GM18499 (cell line): ENCODE measurements around the gene MCCD1.
"Not testable (repeated sequence)": the region's sequence is repeated elsewhere in the genome, so short reads cannot be mapped to it uniquely, and the experiment has no call there.

Source experiments
- ATAC-seq: cut with Tn5 transposase; IDR thresholded peaks from one replicate; pipeline ENCODE4 v1.9.1; 2021; ENCODE audit warnings: moderate number of reproducible peaks; ENCODE audit not compliant: insufficient read depth, unreplicated experiment

Gene MCCD1

GRCh38 chr6:31541059-31541657, 12.4 kb downstream of the MCCD1 start:
- no peak for ATAC-seq

- no peak for ATAC-seq
These were observed 13.1 kb downstream of the MCCD1 start, which contains the start of gene DDX39B for GRCh38 chr6:31541658-31542521. DDX39B (minus strand) TSS chr6:31542003; CDS start chr6:31540532, 1,471 bp downstream.

- no peak for ATAC-seq
These were observed 14.9 kb downstream of the MCCD1 start for GRCh38 chr6:31543639-31544038.

DNA sequence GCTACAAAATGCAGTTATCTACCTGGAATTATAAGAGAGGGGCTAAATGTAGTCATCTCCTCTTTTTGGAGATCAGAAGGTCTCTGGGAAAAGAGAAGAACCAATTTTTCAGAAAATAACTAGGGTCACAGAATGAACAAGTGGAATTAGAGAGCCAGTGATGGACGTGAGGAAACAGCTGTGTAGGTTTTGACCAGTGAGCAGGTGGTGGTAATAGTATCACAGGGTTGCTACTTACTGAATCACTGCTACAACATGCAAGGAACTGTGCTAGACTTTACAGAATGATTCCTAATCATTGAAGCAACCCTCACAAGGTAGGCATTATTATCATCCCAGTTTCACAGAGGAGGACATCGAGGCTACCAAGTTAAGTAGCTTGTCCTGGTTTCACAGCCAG, 15.9 kb downstream of the MCCD1 start:
- no peak for ATAC-seq

- ATAC-seq, result no peak
These were observed 16.5 kb downstream of the MCCD1 start for GRCh38 chr6:31545291-31545690.

- ATAC-seq, result no peak
These were observed 17.7 kb downstream of the MCCD1 start, which contains the start of gene ATP6V1G2 for GRCh38 chr6:31546339-31546957. ATP6V1G2 (minus strand) TSS chr6:31546608; CDS start chr6:31546559, 49 bp downstream.

- ATAC-seq, result no peak
These were observed 18.4 kb downstream of the MCCD1 start, which contains the start of gene NFKBIL1 for GRCh38 chr6:31546958-31547726. NFKBIL1 (plus strand) TSS chr6:31547608; CDS start chr6:31547695, 87 bp downstream.

- no peak for ATAC-seq
These were observed 19.2 kb downstream of the MCCD1 start for GRCh38 chr6:31547727-31548543.

GRCh38 chr6:31548544-31548873, 19.7 kb downstream of the MCCD1 start:
- no peak for ATAC-seq

DNA sequence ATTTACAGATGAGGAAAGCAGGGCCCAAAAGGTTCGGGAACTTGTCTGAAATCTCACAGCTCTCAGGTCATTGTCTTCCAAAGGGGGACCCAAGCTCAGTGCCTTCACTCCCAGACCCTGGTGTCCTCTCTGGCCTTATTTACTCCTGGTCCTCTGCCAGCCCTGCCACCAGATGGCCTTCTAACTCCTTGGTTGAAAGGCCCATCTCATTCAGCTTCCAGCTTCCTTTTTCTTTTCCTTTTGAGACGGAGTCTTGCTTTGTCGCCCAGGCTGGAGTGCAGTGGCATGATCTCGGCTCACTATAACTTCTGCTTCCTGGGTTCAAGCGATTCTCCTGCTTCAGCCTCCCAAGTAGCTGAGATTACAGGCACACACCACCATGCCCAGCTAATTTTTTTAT, 22.6 kb downstream of the MCCD1 start:
- not testable (repeated sequence) for ATAC-seq

- no peak for ATAC-seq
These were observed 27.5 kb downstream of the MCCD1 start for GRCh38 chr6:31556307-31556706.

- no peak for ATAC-seq
These were observed 28.9 kb downstream of the MCCD1 start for GRCh38 chr6:31557443-31558317.

DNA sequence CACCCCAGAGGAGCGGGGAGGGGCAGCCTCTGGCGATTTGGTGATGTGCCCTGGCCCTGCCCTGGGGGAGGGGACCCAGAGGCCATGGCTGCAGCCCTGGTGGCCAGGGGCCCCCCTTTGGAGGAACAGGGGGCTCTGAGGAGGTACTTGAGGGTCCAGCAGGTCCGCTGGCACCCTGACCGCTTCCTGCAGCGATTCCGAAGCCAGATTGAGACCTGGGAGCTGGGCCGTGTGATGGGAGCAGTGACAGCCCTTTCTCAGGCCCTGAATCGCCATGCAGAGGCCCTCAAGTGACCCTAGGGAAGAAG, 29.5 kb downstream of the MCCD1 start:
- no peak for ATAC-seq

DNA sequence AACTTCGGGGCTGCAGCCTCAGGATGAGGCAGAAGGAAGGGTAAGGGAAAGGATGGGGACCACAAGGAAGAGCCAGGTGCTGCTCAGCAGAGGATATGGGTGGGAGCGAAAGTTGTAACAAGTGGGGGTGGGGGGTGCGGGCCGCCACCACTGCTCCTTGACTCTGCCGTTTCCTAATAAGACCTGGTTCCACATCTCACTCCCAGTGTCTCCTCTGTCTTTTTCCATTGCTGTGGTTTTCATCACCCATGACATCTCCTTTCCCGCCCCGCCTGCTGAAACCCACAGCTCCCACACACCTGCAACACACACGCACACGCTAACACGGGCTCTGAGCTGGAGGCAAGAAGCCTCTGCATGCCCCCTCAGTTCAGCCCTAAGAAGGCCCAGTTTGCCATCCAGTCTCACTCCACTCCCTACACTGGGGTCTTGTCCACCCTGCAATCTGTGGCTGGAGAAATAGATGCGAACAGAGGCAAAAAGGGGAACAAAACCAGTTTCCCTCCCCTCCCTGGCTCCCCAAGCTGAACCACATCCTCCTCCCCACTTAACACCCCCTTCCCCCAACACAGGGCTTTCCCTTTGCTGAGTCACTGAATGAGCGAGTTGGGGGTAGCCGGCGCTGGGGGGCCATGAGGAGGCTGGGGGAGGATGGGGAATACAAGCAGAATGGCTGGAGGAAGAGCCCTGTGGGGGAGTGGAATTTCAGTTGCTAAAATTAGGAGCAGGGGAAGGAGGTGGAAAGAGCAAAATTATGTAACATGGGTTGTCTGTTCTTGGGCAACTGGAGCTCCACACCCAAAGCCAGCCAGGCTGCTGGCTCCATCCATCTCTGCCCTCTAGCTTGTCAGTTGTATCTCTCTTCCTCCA, 30.1 kb downstream of the MCCD1 start:
- no peak for ATAC-seq

- no peak for ATAC-seq
These were observed 30.8 kb downstream of the MCCD1 start for GRCh38 chr6:31559606-31559957.

DNA sequence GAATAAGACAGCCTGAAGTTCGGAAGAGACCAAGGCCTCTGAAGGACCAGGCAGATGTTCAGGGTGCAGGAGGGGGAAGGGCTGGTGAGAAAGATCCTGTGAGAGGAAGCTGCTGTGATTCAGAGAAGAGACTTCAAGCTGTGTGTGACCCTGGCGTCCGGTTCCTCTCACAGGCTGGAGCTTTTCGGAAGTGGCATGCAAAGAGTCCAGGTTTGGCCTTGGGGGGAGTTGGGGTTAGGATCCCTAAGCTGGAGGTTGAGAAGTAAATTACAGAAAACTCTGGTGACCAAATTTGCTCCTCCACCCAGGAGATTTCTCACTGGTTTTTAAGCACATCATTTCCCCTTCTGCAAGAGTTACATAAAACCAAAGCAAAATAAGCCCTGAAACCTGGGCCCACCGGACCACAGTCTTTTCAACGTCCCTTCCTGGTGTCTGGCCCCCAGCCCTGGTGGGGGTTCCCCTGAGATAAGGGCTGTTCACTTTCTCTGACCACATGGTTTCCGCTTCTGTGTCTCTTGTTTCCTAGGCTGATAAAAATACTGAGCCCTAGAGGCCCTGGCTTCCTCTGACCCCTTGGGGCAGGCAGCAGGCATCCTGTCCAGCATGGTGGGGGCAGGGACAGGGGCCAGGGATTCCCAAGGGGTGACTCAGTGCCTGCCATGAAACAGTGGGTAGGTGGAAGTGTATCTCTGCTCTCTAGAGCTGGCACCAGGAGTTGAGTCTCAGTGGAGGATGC, 31.4 kb downstream of the MCCD1 start:
- ATAC-seq, result peak; percentile 41

DNA sequence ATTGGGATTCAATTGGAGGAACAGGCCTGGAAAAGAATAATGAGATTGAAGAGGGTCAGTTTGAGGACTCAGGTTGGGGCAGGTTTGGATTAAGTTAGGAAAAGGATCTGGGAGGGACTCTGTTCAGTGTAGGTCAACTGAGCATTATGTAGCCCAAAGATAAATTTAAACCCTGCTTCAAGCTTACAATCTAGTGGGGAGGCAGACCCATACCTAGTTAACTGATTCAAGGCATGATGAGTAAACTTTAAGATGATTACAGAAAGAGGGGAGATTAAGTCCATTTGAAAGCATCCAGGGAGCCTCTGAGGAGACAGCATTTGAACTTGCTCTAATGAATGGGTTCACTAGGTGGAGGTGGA, 31.9 kb downstream of the MCCD1 start:
- no peak for ATAC-seq
